ENCODE measurements around the gene SIX4.

DNA sequence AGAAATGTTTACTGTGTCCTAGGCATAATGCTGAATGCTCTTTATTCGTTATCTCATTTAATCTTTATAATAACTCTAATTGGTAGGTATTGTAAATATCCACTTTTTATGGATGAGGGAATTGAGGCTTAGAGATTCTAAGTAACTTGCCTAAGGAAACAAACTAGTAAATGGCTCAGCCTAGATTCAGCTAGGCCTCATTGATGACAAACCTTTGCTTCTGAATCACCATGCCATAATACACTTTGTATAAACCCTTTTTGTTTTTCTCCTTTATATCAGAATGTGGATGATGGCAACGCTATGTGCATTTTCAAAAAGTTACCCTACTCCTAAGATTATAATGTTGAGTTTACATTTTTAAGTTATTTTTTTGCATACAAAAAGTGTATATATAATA lies 44.5 kb upstream of the SIX4 start:
- TF ChIP-seq, protein P1, sequence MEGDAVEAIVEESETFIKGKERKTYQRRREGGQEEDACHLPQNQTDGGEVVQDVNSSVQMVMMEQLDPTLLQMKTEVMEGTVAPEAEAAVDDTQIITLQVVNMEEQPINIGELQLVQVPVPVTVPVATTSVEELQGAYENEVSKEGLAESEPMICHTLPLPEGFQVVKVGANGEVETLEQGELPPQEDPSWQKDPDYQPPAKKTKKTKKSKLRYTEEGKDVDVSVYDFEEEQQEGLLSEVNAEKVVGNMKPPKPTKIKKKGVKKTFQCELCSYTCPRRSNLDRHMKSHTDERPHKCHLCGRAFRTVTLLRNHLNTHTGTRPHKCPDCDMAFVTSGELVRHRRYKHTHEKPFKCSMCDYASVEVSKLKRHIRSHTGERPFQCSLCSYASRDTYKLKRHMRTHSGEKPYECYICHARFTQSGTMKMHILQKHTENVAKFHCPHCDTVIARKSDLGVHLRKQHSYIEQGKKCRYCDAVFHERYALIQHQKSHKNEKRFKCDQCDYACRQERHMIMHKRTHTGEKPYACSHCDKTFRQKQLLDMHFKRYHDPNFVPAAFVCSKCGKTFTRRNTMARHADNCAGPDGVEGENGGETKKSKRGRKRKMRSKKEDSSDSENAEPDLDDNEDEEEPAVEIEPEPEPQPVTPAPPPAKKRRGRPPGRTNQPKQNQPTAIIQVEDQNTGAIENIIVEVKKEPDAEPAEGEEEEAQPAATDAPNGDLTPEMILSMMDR (IDR thresholded peaks at IDR 0.05; ENCODE audit: borderline replicate concordance, extremely low read depth, low read length, poor library complexity, severe bottlenecking), result no peak
- TF ChIP-seq EZH2 (IDR thresholded peaks at IDR 0.05; ENCODE audit: borderline replicate concordance, low read depth, low read length, severe bottlenecking), result no peak

Data from DND-41 (cell line).